ENCODE measurements around the gene GABRG3. TPM values are rescaled to one million over a fixed set of nuclear protein-coding genes. Genes with fewer than 3 reads are reported as not detected.

Gene GABRG3
- total and polyA plus RNA-seq, 4 experiments from 2014 or later: not detected

DNA sequence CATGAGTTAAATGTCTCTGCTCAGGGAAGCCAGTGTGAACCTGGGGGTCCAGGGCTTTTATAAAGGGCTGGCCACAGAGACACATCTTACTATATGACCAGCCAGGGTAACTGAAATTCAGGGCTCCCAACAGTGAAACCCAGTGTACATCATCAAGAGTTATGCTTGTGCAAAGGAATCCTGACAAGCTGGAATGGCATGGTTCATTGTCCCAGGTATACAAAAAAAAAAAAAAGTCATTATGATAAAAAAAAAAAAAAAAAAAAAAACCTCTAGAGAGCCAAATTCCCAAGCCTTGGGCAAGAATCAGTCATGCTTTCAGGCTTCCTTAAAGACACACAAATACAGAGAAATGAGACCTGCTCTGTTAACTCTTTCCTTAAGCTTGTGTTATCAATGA is 452.0 kb downstream of the GABRG3 start:
- no peak overlapping the region for H3K4me3 ChIP-seq (ENCODE audit: low read length in 2 of 2)
- H3K9me3 ChIP-seq (ENCODE audit: control insufficient read depth in 1 of 2, low read length in 2 of 2): no peaks in the 10 kb centered on the region
- Mint-ChIP-seq H3K4me1 (no peaks in the 10 kb centered on the region), H3K4me3 (no peak overlapping the region), H3K27me3 (no peaks in the 10 kb centered on the region), H3K36me3 (no peaks in the 10 kb centered on the region), H3K9me3 (peaks cover 0 to 9% (median 4%) of the 10 kb centered on the region in 8 donors), H3K27ac (no peak overlapping the region)
- POLR2A ChIA-PET (ENCODE audit: partially characterized antibody): no interaction called here
- no peak overlapping the region for H3K27ac ChIP-seq (ENCODE audit: low read depth, low read length)
- intact Hi-C loops (cut with micrococcal nuclease): no loop called here
- CTCF ChIA-PET (ENCODE audit: partially characterized antibody): no interaction called here
- H3K27me3 ChIP-seq (ENCODE audit: insufficient read depth, low read length): no peaks in the 10 kb centered on the region
- DNase-seq: no peak
- no peaks in the 10 kb centered on the region for H3K36me3 ChIP-seq (ENCODE audit: insufficient read depth, low read length)
- H3K4me1 ChIP-seq (ENCODE audit: insufficient read depth, low read length): no peaks in the 10 kb centered on the region

DNA sequence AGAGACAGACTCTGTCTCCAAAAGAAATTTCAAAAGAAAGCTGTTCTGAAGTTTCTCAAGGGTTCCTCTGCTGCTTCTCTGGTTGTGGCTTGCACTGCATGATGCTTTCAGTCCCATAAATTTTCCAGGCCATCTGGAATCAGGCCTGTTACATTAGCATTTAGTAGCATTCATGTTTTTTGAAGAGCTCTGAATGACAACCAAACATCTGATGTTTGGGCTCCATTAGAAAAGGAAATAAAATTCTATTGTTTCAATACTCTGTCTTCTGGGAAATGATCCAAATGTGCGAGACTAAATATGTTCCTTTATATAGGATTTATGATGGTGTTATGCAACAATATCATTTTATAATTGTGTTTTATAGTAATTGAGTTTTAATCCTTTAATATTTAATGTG is 455.8 kb downstream of the GABRG3 start:
- DNase-seq: no peak
- Mint-ChIP-seq H3K4me3 (no peak overlapping the region), H3K27me3 (no peaks in the 10 kb centered on the region), H3K27ac (no peak overlapping the region), H3K4me1 (no peaks in the 10 kb centered on the region), H3K36me3 (no peaks in the 10 kb centered on the region), H3K9me3 (peaks cover 0 to 11% (median 6%) of the 10 kb centered on the region in 8 donors)
- Histone ChIP-seq H3K27me3 (ENCODE audit: insufficient read depth, low read length) (no peaks in the 10 kb centered on the region), H3K4me3 (ENCODE audit: low read length in 2 of 2) (no peak overlapping the region), H3K9me3 (ENCODE audit: control insufficient read depth in 1 of 2, low read length in 2 of 2) (no peaks in the 10 kb centered on the region), H3K27ac (ENCODE audit: low read depth, low read length) (no peak overlapping the region), H3K36me3 (ENCODE audit: insufficient read depth, low read length) (no peaks in the 10 kb centered on the region), H3K4me1 (ENCODE audit: insufficient read depth, low read length) (no peaks in the 10 kb centered on the region)
- intact Hi-C loops (cut with micrococcal nuclease): no loop called here
- ChIA-PET CTCF (ENCODE audit: partially characterized antibody) (no interaction called here), POLR2A (ENCODE audit: partially characterized antibody) (no interaction called here)

DNA sequence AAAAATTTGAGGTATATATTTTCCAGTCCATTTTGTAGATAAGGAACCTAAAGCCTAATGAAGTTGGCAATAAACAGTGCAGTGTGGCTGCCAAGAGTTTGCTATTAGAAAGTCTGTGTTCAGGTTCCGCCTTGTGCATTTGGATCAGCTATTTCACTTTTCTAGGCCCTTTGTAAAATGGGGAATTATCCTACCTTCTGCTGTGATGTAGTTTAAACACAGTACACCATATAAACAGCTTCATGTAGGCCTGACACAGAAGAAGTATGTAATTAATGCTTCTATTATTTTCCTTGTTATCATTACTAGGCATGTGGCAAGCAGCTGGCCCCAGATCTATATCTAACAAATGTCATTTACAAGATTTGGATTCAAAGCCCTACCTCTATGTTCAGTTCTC is 456.3 kb downstream of the GABRG3 start:
- no peak overlapping the region for H3K27ac ChIP-seq (ENCODE audit: low read depth, low read length)
- Mint-ChIP-seq H3K27me3 (no peaks in the 10 kb centered on the region), H3K27ac (no peak overlapping the region), H3K36me3 (no peaks in the 10 kb centered on the region), H3K4me3 (no peak overlapping the region), H3K4me1 (no peaks in the 10 kb centered on the region), H3K9me3 (peaks cover 0 to 12% (median 7%) of the 10 kb centered on the region in 8 donors)
- ChIA-PET POLR2A (ENCODE audit: partially characterized antibody) (no interaction called here), CTCF (ENCODE audit: partially characterized antibody) (no interaction called here)
- intact Hi-C loops (cut with micrococcal nuclease): no loop called here
- no peaks in the 10 kb centered on the region for H3K27me3 ChIP-seq (ENCODE audit: insufficient read depth, low read length)
- no peaks in the 10 kb centered on the region for H3K4me1 ChIP-seq (ENCODE audit: insufficient read depth, low read length)
- DNase-seq: no peak
- no peaks in the 10 kb centered on the region for H3K36me3 ChIP-seq (ENCODE audit: insufficient read depth, low read length)
- H3K9me3 ChIP-seq (ENCODE audit: control insufficient read depth in 1 of 2, low read length in 2 of 2): no peaks in the 10 kb centered on the region
- H3K4me3 ChIP-seq (ENCODE audit: low read length in 2 of 2): no peak overlapping the region

DNA sequence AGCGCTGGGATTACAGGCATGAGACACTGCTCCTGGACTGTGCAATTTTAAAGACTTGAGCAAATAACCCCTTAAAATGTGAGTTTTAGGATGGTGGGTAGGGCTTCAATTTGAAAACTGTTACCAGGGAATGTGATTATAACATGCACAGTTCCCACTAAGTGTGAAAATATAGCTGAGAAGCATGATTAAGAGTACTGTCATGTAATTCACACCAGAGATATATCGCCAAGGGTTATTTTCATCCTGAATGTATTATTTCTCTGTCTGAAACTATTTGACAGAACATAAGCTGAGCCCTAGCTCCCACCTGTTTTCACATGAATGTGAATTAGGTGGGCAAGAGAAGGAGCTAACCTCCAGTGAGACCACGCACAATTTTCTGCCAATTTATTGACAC is 457.2 kb downstream of the GABRG3 start:
- POLR2A ChIA-PET (ENCODE audit: partially characterized antibody): no interaction called here
- H3K4me3 ChIP-seq (ENCODE audit: low read length in 2 of 2): no peak overlapping the region
- no peaks in the 10 kb centered on the region for H3K4me1 Mint-ChIP-seq
- CTCF ChIA-PET (ENCODE audit: partially characterized antibody): no interaction called here
- intact Hi-C loops (cut with micrococcal nuclease): no loop called here
- no peak for DNase-seq
- H3K4me1 ChIP-seq (ENCODE audit: insufficient read depth, low read length): no peaks in the 10 kb centered on the region
- no peak overlapping the region for H3K4me3 Mint-ChIP-seq
- no peaks in the 10 kb centered on the region for H3K36me3 Mint-ChIP-seq
- no peaks in the 10 kb centered on the region for H3K27me3 Mint-ChIP-seq
- H3K27ac ChIP-seq (ENCODE audit: low read depth, low read length): no peak overlapping the region
- no peak overlapping the region for H3K27ac Mint-ChIP-seq
- no peaks in the 10 kb centered on the region for H3K9me3 ChIP-seq (ENCODE audit: control insufficient read depth in 1 of 2, low read length in 2 of 2)
- H3K27me3 ChIP-seq (ENCODE audit: insufficient read depth, low read length): no peaks in the 10 kb centered on the region
- H3K36me3 ChIP-seq (ENCODE audit: insufficient read depth, low read length): no peaks in the 10 kb centered on the region
- H3K9me3 Mint-ChIP-seq: peaks cover 3 to 14% (median 11%) of the 10 kb centered on the region in 8 donors

DNA sequence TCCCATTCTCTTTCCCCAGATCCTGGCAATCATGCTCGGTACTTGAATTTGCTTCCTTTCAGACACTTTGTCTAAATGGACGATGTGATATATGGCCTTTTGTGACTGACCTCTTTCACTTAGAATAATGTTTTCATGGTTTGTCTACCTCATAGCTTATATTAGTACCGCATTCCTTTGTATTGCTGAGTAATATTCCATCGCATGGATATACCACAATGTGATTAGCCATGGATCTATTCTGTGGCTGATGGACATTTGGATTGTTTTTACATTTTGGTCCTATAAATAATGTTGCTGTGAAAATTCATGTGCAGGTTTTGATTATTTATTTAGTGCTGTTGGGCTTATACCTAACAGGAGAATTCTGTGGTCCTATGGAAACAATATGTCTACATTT is 458.6 kb downstream of the GABRG3 start:
- H3K4me3 ChIP-seq (ENCODE audit: low read length in 2 of 2): no peak overlapping the region
- H3K4me1 Mint-ChIP-seq: no peaks in the 10 kb centered on the region
- POLR2A ChIA-PET (ENCODE audit: partially characterized antibody): no interaction called here
- no peak overlapping the region for H3K27ac Mint-ChIP-seq
- H3K4me1 ChIP-seq (ENCODE audit: insufficient read depth, low read length): no peaks in the 10 kb centered on the region
- intact Hi-C loops (cut with micrococcal nuclease): no loop called here
- DNase-seq: no peak
- CTCF ChIA-PET (ENCODE audit: partially characterized antibody): no interaction called here
- no peaks in the 10 kb centered on the region for H3K36me3 Mint-ChIP-seq
- H3K9me3 ChIP-seq (ENCODE audit: control insufficient read depth in 1 of 2, low read length in 2 of 2): no peaks in the 10 kb centered on the region
- H3K27ac ChIP-seq (ENCODE audit: low read depth, low read length): no peak overlapping the region
- H3K9me3 Mint-ChIP-seq: peaks cover 3 to 20% (median 11%) of the 10 kb centered on the region in 8 donors
- H3K27me3 ChIP-seq (ENCODE audit: insufficient read depth, low read length): no peaks in the 10 kb centered on the region
- H3K27me3 Mint-ChIP-seq: no peaks in the 10 kb centered on the region
- H3K36me3 ChIP-seq (ENCODE audit: insufficient read depth, low read length): no peaks in the 10 kb centered on the region
- no peak overlapping the region for H3K4me3 Mint-ChIP-seq

DNA sequence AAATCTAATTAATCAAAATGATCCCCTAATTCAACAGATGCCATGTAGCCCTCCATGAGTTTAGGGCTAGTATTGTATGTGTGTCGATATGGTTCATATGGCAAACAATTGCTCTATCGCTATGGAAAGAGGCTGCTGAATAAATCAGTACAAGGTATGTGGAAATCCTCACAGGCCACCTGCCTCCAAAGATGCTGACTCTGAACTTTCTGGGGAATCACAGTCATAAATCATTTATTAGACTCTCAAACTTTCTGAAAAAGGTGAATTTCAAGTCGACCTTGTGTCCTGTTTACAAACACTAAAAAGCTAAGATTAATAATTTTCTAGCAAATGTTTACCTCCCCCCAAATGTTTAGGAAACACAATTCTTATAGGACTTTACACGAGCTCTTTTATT is 462.6 kb downstream of the GABRG3 start:
- Mint-ChIP-seq H3K4me3 (no peak overlapping the region), H3K27me3 (no peaks in the 10 kb centered on the region)
- CTCF ChIA-PET (ENCODE audit: partially characterized antibody): no interaction called here

DNA sequence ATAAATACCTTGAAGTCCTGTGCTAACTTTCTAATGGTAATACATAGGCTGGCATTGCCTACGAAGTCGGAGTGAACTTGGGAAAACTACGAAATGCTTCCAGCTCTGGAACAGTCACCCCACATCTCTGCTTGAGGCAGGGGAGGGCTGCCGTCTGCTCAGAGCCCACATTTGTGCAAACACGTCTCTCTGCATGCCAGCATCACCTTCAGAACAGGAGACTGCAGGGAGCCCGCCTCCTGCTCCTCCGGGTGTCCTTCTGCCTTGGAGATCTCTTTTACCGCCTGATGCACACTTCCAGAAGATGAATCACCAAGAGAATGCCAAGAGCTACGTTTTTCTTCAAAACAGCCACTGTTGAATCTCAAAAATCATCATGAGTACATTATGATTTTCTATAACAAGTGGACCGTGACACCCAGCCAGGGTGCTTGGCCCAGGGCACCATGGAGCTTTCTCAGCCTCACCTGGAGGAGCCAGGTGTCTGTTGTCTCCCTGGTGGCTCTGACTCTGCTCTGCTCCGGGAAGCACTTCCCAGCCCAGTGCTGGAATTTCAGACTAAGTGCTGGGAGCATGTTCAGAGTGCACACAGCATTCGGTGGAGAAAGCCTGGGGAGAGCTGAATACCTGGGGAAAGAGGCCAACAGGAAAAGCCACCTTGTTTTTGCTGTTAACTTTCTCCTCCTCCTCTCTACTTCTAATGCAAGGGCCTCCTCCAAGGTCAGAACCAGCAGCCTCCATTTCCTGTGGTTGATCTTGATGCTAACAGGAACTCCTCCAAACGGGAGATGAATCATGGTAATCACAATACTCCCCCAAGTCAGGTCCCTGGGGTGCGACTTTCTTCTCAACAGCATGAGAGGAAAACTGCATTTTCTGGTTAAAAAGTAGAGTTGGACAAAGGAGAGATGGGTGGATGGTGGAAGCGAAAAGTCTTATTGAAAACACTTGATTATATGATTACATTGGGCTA is 467.7 kb downstream of the GABRG3 start:
- no peaks in the 10 kb centered on the region for H3K36me3 ChIP-seq (ENCODE audit: insufficient read depth, low read length)
- Mint-ChIP-seq H3K4me1 (no peaks in the 10 kb centered on the region), H3K27me3 (no peaks in the 10 kb centered on the region), H3K36me3 (no peaks in the 10 kb centered on the region), H3K27ac (no peak overlapping the region), H3K4me3 (no peak overlapping the region), H3K9me3 (peaks cover 0 to 22% (median 5%) of the 10 kb centered on the region in 8 donors)
- no peak for DNase-seq
- ChIA-PET POLR2A (ENCODE audit: partially characterized antibody) (no interaction called here), CTCF (ENCODE audit: partially characterized antibody) (no interaction called here)
- H3K27me3 ChIP-seq (ENCODE audit: insufficient read depth, low read length): no peaks in the 10 kb centered on the region
- intact Hi-C loops (cut with micrococcal nuclease): no loop called here
- no peaks in the 10 kb centered on the region for H3K4me1 ChIP-seq (ENCODE audit: insufficient read depth, low read length)
- H3K9me3 ChIP-seq (ENCODE audit: control insufficient read depth in 1 of 2, low read length in 2 of 2): no peaks in the 10 kb centered on the region
- H3K27ac ChIP-seq (ENCODE audit: low read depth, low read length): no peak overlapping the region
- H3K4me3 ChIP-seq (ENCODE audit: low read length in 2 of 2): no peak overlapping the region

More for the DNA sequence above, 462.6 kb downstream of the GABRG3 start:
- Histone ChIP-seq H3K27ac (ENCODE audit: low read depth, low read length) (no peak overlapping the region), H3K4me1 (ENCODE audit: insufficient read depth, low read length) (no peaks in the 10 kb centered on the region), H3K9me3 (ENCODE audit: control insufficient read depth in 1 of 2, low read length in 2 of 2) (no peaks in the 10 kb centered on the region), H3K27me3 (ENCODE audit: insufficient read depth, low read length) (no peaks in the 10 kb centered on the region), H3K4me3 (ENCODE audit: low read length in 2 of 2) (no peak overlapping the region), H3K36me3 (ENCODE audit: insufficient read depth, low read length) (no peaks in the 10 kb centered on the region)
- Mint-ChIP-seq H3K27ac (no peak overlapping the region), H3K36me3 (no peaks in the 10 kb centered on the region), H3K4me1 (no peaks in the 10 kb centered on the region), H3K9me3 (peaks cover 3 to 28% (median 15%) of the 10 kb centered on the region in 8 donors)
- POLR2A ChIA-PET (ENCODE audit: partially characterized antibody): no interaction called here
- DNase-seq: no peak
- intact Hi-C loops (cut with micrococcal nuclease): no loop called here

All from CD4-positive, alpha-beta memory T cell (primary cell).